GM21381 (cell line): ENCODE data around the gene GBGT1.

Source experiments
- ATAC-seq: cut with Tn5 transposase; IDR thresholded peaks from one replicate; pipeline ENCODE4 v1.9.1; 2021; ENCODE audit warnings: mild to moderate bottlenecking, moderate library complexity; ENCODE audit not compliant: unreplicated experiment

GBGT1 gene

GRCh38 chr9:133129001-133129795 lies 34.5 kb downstream of the GBGT1 start:
- no peak for ATAC-seq

GRCh38 chr9:133128152-133128551 lies 35.6 kb downstream of the GBGT1 start:
- ATAC-seq, result no peak

GRCh38 chr9:133127340-133127981 lies 36.3 kb downstream of the GBGT1 start:
- no peak for ATAC-seq

GRCh38 chr9:133126697-133127339 lies 36.9 kb downstream of the GBGT1 start:
- ATAC-seq, result no peak

- no peak for ATAC-seq
Observed at GRCh38 chr9:133125941-133126696, 37.6 kb downstream of the GBGT1 start.

GRCh38 chr9:133124907-133125275 lies 38.8 kb downstream of the GBGT1 start:
- ATAC-seq, result no peak

- no peak for ATAC-seq
Observed at GRCh38 chr9:133124123-133124906, 39.4 kb downstream of the GBGT1 start.

GRCh38 chr9:133122935-133123611 lies 40.6 kb downstream of the GBGT1 start:
- no peak for ATAC-seq

GRCh38 chr9:133122605-133122934 lies 41.1 kb downstream of the GBGT1 start:
- no peak for ATAC-seq

- ATAC-seq, result no peak
Observed at GRCh38 chr9:133121915-133122550, 41.7 kb downstream of the GBGT1 start.

- ATAC-seq, result peak; percentile 66
Observed at GRCh38 chr9:133121198-133121914, 42.4 kb downstream of the GBGT1 start, which contains the start of gene RALGDS. Gene RALGDS (minus strand): TSS chr9:133121240. CDS start chr9:133121154, 86 bp downstream.

GRCh38 chr9:133120501-133121197 lies 43.1 kb downstream of the GBGT1 start:
- peak; percentile 19 for ATAC-seq

GRCh38 chr9:133119846-133120500 lies 43.7 kb downstream of the GBGT1 start:
- ATAC-seq, result no peak

- no peak for ATAC-seq
Observed at GRCh38 chr9:133119103-133119845, 44.4 kb downstream of the GBGT1 start.

- ATAC-seq, result no peak
Observed at GRCh38 chr9:133118568-133118967, 45.1 kb downstream of the GBGT1 start.

GRCh38 chr9:133118179-133118520 lies 45.6 kb downstream of the GBGT1 start:
- no peak for ATAC-seq
